ENCODE measurements around the gene CPVL. TPM values are rescaled to one million over a fixed set of nuclear protein-coding genes. Genes with fewer than 3 reads are reported as not detected.

The CPVL gene
- total RNA-seq, 4 donors from 2014 or later: 8.0 to 28.5 (median 11.3) TPM

GRCh38 chr7:29077176-29077575 lies 69.2 kb downstream of the CPVL start:
- DNase-seq (ENCODE audit: extremely low spot score): no peak
- intact Hi-C loops (cut with DNase I): no loop called here
- Histone ChIP-seq H3K4me1 (no peaks in the 10 kb centered on the region), H3K4me3 (no peak overlapping the region), H3K9me3 (no peaks in the 10 kb centered on the region), H3K27ac (replicated peaks in 1 of 4) (no peak overlapping the region), H3K36me3 (no peaks in the 10 kb centered on the region), H3K27me3 (no peaks in the 10 kb centered on the region)
- TF ChIP-seq POLR2AphosphoS5 (IDR thresholded peaks at IDR 0.05): no peak
- TF ChIP-seq, protein P1, sequence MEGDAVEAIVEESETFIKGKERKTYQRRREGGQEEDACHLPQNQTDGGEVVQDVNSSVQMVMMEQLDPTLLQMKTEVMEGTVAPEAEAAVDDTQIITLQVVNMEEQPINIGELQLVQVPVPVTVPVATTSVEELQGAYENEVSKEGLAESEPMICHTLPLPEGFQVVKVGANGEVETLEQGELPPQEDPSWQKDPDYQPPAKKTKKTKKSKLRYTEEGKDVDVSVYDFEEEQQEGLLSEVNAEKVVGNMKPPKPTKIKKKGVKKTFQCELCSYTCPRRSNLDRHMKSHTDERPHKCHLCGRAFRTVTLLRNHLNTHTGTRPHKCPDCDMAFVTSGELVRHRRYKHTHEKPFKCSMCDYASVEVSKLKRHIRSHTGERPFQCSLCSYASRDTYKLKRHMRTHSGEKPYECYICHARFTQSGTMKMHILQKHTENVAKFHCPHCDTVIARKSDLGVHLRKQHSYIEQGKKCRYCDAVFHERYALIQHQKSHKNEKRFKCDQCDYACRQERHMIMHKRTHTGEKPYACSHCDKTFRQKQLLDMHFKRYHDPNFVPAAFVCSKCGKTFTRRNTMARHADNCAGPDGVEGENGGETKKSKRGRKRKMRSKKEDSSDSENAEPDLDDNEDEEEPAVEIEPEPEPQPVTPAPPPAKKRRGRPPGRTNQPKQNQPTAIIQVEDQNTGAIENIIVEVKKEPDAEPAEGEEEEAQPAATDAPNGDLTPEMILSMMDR (IDR thresholded peaks at IDR 0.05): no peak
- no peak for TF ChIP-seq EP300 (IDR thresholded peaks at IDR 0.05)
- no peak for TF ChIP-seq POLR2A (IDR thresholded peaks at IDR 0.05; ENCODE audit: low read depth)

GRCh38 chr7:29076631-29077030 lies 69.7 kb downstream of the CPVL start:
- Histone ChIP-seq H3K4me1 (no peaks in the 10 kb centered on the region), H3K27ac (replicated peaks in 1 of 4) (no peak overlapping the region), H3K9me3 (no peaks in the 10 kb centered on the region), H3K27me3 (no peaks in the 10 kb centered on the region), H3K36me3 (no peaks in the 10 kb centered on the region), H3K4me3 (no peak overlapping the region)
- TF ChIP-seq POLR2A (IDR thresholded peaks at IDR 0.05; ENCODE audit: low read depth) (no peak), EP300 (IDR thresholded peaks at IDR 0.05) (no peak), POLR2AphosphoS5 (IDR thresholded peaks at IDR 0.05) (no peak)
- 84% methylated on average over 5 of the region's 5 CpGs for WGBS
- DNase-seq (ENCODE audit: extremely low spot score): no peak
- intact Hi-C loops (cut with DNase I): no loop called here

DNA sequence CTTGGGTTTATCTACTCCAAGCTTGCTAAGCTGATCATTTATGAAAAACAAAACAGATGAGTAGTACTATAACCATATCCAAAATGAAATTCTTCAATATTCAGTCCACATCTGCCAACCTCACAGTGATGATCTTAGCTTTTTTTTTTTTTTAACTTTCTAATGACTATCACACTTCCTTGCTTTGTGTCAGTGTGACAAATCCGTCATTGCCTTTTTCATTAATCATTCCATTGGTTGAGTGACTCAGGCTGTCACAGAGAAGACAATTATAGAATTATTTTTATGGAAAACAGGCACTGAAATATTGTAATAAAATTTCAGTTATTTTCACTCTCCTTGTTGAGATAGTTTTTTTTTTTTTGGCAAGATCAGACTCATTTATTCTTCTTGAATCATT lies 70.7 kb downstream of the CPVL start:
- no peaks in the 10 kb centered on the region for H3K27me3 ChIP-seq
- H3K4me3 ChIP-seq: no peak overlapping the region
- no peak overlapping the region for H3K27ac ChIP-seq (replicated peaks in 1 of 4)
- no peaks in the 10 kb centered on the region for H3K36me3 ChIP-seq
- 78% methylated on average over 1 of the region's 1 CpG for WGBS
- DNase-seq (ENCODE audit: extremely low spot score): no peak
- H3K9me3 ChIP-seq: no peaks in the 10 kb centered on the region
- no peaks in the 10 kb centered on the region for H3K4me1 ChIP-seq
- intact Hi-C loops (cut with DNase I): no loop called here
- no peak for TF ChIP-seq EP300 (IDR thresholded peaks at IDR 0.05)
- TF ChIP-seq, protein P1 (IDR thresholded peaks at IDR 0.05): no peak
- no peak for TF ChIP-seq POLR2A (IDR thresholded peaks at IDR 0.05; ENCODE audit: low read depth)
- TF ChIP-seq POLR2AphosphoS5 (IDR thresholded peaks at IDR 0.05): no peak

DNA sequence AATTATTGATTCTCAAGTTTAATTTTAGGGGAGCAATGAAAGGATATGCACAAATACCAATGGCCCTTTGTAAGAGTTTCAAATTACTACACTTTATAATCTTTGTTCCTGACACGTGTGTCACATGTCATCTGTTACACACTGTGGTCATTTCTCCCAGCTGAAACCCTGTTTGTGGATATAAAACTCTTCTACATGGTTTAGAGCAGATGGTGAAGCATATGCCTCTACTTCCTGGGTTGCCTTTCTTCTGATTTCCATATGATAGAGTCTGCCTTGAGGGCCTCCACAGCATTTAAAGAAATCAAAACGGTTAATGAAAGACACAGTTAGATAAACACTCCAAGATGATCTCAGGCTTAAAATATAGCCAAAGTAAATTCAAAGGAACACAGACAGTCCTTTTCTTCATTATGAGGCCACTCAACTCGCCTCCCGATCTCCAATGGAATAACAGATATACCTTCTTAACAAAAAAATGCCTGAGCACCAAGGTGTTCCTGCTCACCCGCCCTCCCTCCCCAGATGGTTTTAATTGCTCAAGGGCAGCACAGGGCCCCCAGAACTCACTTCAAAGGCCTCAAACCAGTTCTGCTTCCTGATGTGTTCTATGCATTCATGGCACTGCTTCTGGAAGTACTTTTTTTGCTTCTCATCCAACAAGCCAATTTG lies 75.0 kb downstream of the CPVL start:
- 63% methylated on average over 5 of the region's 5 CpGs for WGBS
- H3K9me3 ChIP-seq: no peaks in the 10 kb centered on the region
- H3K27me3 ChIP-seq: no peaks in the 10 kb centered on the region
- no peak for TF ChIP-seq POLR2A (IDR thresholded peaks at IDR 0.05; ENCODE audit: low read depth)
- no peak for TF ChIP-seq POLR2AphosphoS5 (IDR thresholded peaks at IDR 0.05)
- TF ChIP-seq, protein P1 (IDR thresholded peaks at IDR 0.05): no peak
- TF ChIP-seq EP300 (IDR thresholded peaks at IDR 0.05): no peak
- H3K4me3 ChIP-seq: no peak overlapping the region
- H3K4me1 ChIP-seq: no peaks in the 10 kb centered on the region
- intact Hi-C loops (cut with DNase I): no loop called here
- no peak for DNase-seq (ENCODE audit: extremely low spot score)
- H3K27ac ChIP-seq (replicated peaks in 1 of 4): no peak overlapping the region
- peaks cover 0 to 5% (median 0%) of the 10 kb centered on the region in 4 donors for H3K36me3 ChIP-seq

DNA sequence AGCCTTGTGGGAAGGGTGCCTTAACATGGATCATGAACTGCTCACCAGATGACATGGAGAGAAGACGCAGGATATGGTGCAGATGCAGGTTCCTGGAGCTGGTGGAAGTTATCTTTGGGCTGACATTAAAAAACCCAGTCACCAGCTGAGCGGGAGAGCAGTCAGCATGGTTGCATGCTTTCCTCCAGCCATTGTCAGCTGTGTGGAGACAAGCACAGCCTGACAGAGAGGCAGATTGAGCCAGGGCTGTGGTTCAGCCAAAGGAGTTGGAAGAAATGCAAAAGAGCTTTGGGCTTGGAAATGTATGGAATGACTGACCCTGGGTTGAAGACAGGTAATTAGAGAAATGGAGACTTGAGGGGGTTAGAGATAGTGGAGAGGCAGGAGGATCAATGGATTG lies 79.7 kb downstream of the CPVL start:
- TF ChIP-seq POLR2AphosphoS5 (IDR thresholded peaks at IDR 0.05) (no peak), EP300 (IDR thresholded peaks at IDR 0.05) (no peak), POLR2A (IDR thresholded peaks at IDR 0.05; ENCODE audit: low read depth) (no peak)
- TF ChIP-seq, protein P1 (IDR thresholded peaks at IDR 0.05): no peak
- no peaks in the 10 kb centered on the region for H3K4me1 ChIP-seq
- H3K4me3 ChIP-seq: no peak overlapping the region
- H3K27ac ChIP-seq (replicated peaks in 1 of 4): no peak overlapping the region
- H3K9me3 ChIP-seq: no peaks in the 10 kb centered on the region
- H3K36me3 ChIP-seq: peaks cover 0 to 5% (median 0%) of the 10 kb centered on the region in 4 donors
- H3K27me3 ChIP-seq: no peaks in the 10 kb centered on the region
- 93% methylated on average over 2 of the region's 2 CpGs for WGBS
- intact Hi-C loops (cut with DNase I): no loop called here
- DNase-seq (ENCODE audit: extremely low spot score): no peak
